Pancreas (tissue), 10 donors: ENCODE results near the gene RNF121. TPM values are rescaled to one million over a fixed set of nuclear protein-coding genes. Genes with fewer than 3 reads are reported as not detected.

Experiments used
- ATAC-seq, 4 donors: fragments of 200-7000 bp; cut with Tn5 transposase; one replicate each; pipeline versions ENCODE4 v1.8.0 to v1.9.1; 2020; ENCODE audit warnings: mild to moderate bottlenecking in 4 of 4, moderate library complexity in 4 of 4
- DNase-seq, 6 donors: peaks; one replicate each; pipeline ENCODE4 v3.0.0-alpha.2; 2020
- FAIRE-seq: peaks from 2 replicates; lab custom pipeline; 2012; peaks lifted over from hg19 to GRCh38; lab: Jason Lieb, UNC
- H3K27ac ChIP-seq, 4 donors: fragments of 200-600 bp; sonication (generic); 1 replicate in 3 of 4; 2 replicates in 1 of 4; pipeline versions ENCODE4 v1.5.0 to v1.8.0; 2020
- H3K27me3 ChIP-seq, 4 donors: fragments of 200-600 bp; one replicate each; pipeline ENCODE4 v1.8.0; 2021
- H3K36me3 ChIP-seq, 3 donors: fragments of 200-600 bp; sonication (generic) in 1 of 3; one replicate each; pipeline versions ENCODE4 v1.5.0 to v1.8.0; 2020 to 2021
- H3K4me1 ChIP-seq, 3 donors: fragments of 200-600 bp; one replicate each; pipeline ENCODE4 v1.8.0; 2021
- H3K4me3 ChIP-seq, 4 donors: fragments of 200-600 bp; sonication (generic) in 2 of 4; one replicate each; pipeline versions ENCODE4 v1.5.0 to v1.8.0; 2020 to 2021
- H3K9me3 ChIP-seq, 4 donors: fragments of 200-600 bp; one replicate each; pipeline ENCODE4 v1.8.0; 2021
- CTCF ChIP-seq, 4 donors: fragments of 200-600 bp; sonication (generic) in 3 of 4; IDR thresholded peaks; one replicate each; pipeline versions ENCODE4 v1.5.0 to v1.8.0; 2021; ENCODE audit warnings: antibody characterized with exemption in 4 of 4
- WGBS, 2 donors: extraction: QIAGEN DNeasy Blood & Tissue Kit; methylation state at CpG; one replicate each; pipeline ENCODE4 v1.1.7; 2013; 5-methylcytosine and 5-hydroxymethylcytosine counted together
- intact Hi-C, 3 donors: fragments of 100-400 bp; cut with DNase I; formaldehyde crosslinking; loops; one replicate each; pipeline versions ENCODE4 v1.11.1 to v1.14.2; 2022
- polyA plus RNA-seq, 2 donors: library from polyadenylated mRNA; stranded (reverse); fragments of 200-250 nt; gene quantifications; one replicate each; pipeline ENCODE4 v1.2.3, GENCODE V29; 2013
- total RNA-seq, 6 donors: library from RNA; stranded (reverse); fragmentation: NEBNext Ultra II Directional in 4 of 6; extraction: Animal tissue kit (Norgen Biotek cat#: 25700) in 4 of 6; gene quantifications; one replicate each; pipeline versions ENCODE4 v1.2.1 to v1.2.4, GENCODE V29; 2021 to 2023
- donor health status: healthy with polysubstance abuse.
- donor health status: DM: no; HTN: no; CAD: no; lungs with moderate emphysema.
- donor health status: DM: no; HTN: no; CAD: no.
- donor health status: control.
- donor health status: control.
- donor health status: Bipolar disorder and iron deficiency.
- donor health status: DM: yes; HTN: yes; CAD: no.
- donor health status: DM: no; HTN: no; CAD: no.
- donor health status: DM: no; HTN: no; CAD: no.
- donor health status: DM: yes; HTN: yes; CAD: no.

The RNF121 gene
- total and polyA plus RNA-seq, 8 donors: 10.9 to 20.7 (median 13.8) TPM

- FAIRE-seq: no peak
- intact Hi-C loops: no loop called here
- no peak for TF ChIP-seq CTCF (IDR thresholded peaks at IDR 0.05)
Measured at GRCh38 chr11:71992136-71992730, 63.4 kb downstream of the RNF121 start.

DNA sequence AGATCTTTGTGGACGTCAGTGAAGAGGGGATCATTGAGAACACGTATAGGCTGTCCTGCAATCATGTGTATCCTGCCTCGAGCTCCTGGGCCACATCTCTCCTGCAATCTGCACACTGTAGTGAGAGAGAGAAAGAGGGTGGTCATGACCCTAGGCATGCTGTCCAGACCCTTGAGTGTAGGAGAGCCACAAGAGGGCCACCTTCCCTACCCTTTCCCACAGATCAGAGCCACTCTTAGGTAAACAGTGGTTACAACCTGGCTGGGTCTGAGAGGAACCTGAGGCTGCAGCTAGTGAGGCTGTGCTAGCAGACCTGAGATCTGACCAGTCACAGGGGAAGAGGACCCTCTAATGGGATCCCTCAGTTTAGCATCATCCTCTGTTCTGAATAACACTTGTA lies 65.9 kb downstream of the RNF121 start:
- no peak overlapping the region for H3K27ac ChIP-seq
- 79 to 91% methylated on average over 3 of the region's 3 CpGs for WGBS, 2 donors
- ATAC-seq (no peak), DNase-seq (no peak), FAIRE-seq (no peak)
- no peaks in the 10 kb centered on the region for H3K36me3 ChIP-seq
- H3K27me3 ChIP-seq: no peaks in the 10 kb centered on the region
- no peak for TF ChIP-seq CTCF (IDR thresholded peaks at IDR 0.05)
- H3K9me3 ChIP-seq: no peaks in the 10 kb centered on the region
- intact Hi-C loops: no loop called here
- no peak overlapping the region for H3K4me3 ChIP-seq
- H3K4me1 ChIP-seq: peaks cover 0 to 4% (median 0%) of the 10 kb centered on the region in 3 donors

More at GRCh38 chr11:71992136-71992730, 63.4 kb downstream of the RNF121 start:
- Histone ChIP-seq H3K9me3 (no peaks in the 10 kb centered on the region), H3K27me3 (no peaks in the 10 kb centered on the region), H3K27ac (no peak overlapping the region), H3K36me3 (no peaks in the 10 kb centered on the region), H3K4me1 (no peaks in the 10 kb centered on the region), H3K4me3 (no peak overlapping the region)
- DNase-seq (no peak), ATAC-seq (no peak)
- 73 to 75% methylated on average over 3 of the region's 3 CpGs for WGBS, 2 donors

DNA sequence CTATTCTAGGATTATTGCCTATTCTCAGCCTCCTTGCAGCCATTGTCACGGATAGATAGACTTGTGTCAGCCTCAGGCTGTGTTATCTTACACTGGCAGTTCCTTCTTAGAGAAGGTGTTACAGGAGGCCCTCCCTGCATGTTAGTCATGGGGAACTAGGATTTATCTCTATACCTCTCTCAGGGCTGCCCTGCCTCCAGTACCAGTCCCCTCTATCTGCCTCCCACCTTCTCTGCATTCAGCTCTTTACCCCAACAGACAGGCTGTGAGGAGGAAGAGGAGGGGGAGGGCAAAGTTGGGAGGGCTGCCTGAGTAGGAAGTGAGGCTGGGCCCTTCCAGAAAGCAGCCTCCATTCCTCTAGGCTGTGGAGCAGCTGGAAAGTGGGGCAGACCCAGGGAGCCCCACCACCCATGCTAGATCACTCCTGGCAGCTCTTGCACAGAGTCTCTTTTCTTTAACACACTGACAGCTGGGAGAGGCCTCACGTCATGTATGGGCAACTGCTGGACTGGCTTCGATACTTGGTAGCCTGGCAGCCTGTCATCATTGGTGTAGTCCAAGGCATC lies 67.0 kb downstream of the RNF121 start:
- no peak overlapping the region for H3K4me3 ChIP-seq
- TF ChIP-seq CTCF (IDR thresholded peaks at IDR 0.05): no peak
- FAIRE-seq (no peak), ATAC-seq (no peak), DNase-seq (no peak)
- no peaks in the 10 kb centered on the region for H3K27me3 ChIP-seq
- intact Hi-C loops: no loop called here
- H3K27ac ChIP-seq: no peak overlapping the region
- H3K4me1 ChIP-seq: peaks cover 0 to 9% (median 0%) of the 10 kb centered on the region in 3 donors
- H3K36me3 ChIP-seq: no peaks in the 10 kb centered on the region
- no peaks in the 10 kb centered on the region for H3K9me3 ChIP-seq
- 89 to 94% methylated on average over 3 of the region's 3 CpGs for WGBS, 2 donors

GRCh38 chr11:71996517-71996916 lies 67.7 kb downstream of the RNF121 start:
- DNase-seq (no peak), FAIRE-seq (no peak)

More at GRCh38 chr11:71996517-71996916, 67.7 kb downstream of the RNF121 start:
- no peak for TF ChIP-seq CTCF (IDR thresholded peaks at IDR 0.05)
- no peak overlapping the region for H3K4me3 ChIP-seq
- intact Hi-C loops: no loop called here
- 86 to 93% methylated on average over 4 of the region's 4 CpGs for WGBS, 2 donors
- no peaks in the 10 kb centered on the region for H3K36me3 ChIP-seq
- peaks cover 0 to 9% (median 0%) of the 10 kb centered on the region in 3 donors for H3K4me1 ChIP-seq
- ATAC-seq: no peak
- no peaks in the 10 kb centered on the region for H3K27me3 ChIP-seq
- H3K27ac ChIP-seq: no peak overlapping the region
- no peaks in the 10 kb centered on the region for H3K9me3 ChIP-seq
